Measurements from ENCODE around the gene CEP95.

Gene CEP95

GRCh38 chr17:64551461-64551860, 44.7 kb downstream of the CEP95 start:
- no peak overlapping the region for H3K27ac ChIP-seq (ENCODE audit: extremely low read depth, low read depth, low read length)
- no peaks in the 10 kb centered on the region for H3K9me3 ChIP-seq (ENCODE audit: control insufficient read depth, insufficient read depth, low read depth, low read length)
- H3K36me3 ChIP-seq (ENCODE audit: control insufficient read depth in 2 of 2, insufficient read depth in 1 of 2, low read length in 2 of 2), result peaks cover 29 to 74% of the 10 kb centered on the region in 2 experiments
- POLR2A ChIA-PET, result no interaction called here
- no peak overlapping the region for H3K4me3 ChIP-seq (ENCODE audit: low read depth, low read length)
- H3K4me1 ChIP-seq (ENCODE audit: control insufficient read depth, insufficient read depth, low read length), result no peaks in the 10 kb centered on the region
- TF ChIP-seq ZNF2 (tag by site-specific recombination; IDR thresholded peaks at IDR 0.05), result no peak
- no peak for TF ChIP-seq ZSCAN16 (tag by site-specific recombination; IDR thresholded peaks at IDR 0.05)
- no peak for TF ChIP-seq ZBTB17 (tag by site-specific recombination; IDR thresholded peaks at IDR 0.05)
- TF ChIP-seq ZNF529 (tag by site-specific recombination; IDR thresholded peaks at IDR 0.05; ENCODE audit: insufficient replicate concordance), result no peak
- CTCF ChIA-PET, result no interaction called here

GRCh38 chr17:64554028-64554637, 47.4 kb downstream of the CEP95 start:
- ChIA-PET CTCF (no interaction called here), POLR2A (no interaction called here)
- Histone ChIP-seq H3K36me3 (ENCODE audit: control insufficient read depth in 2 of 2, insufficient read depth in 1 of 2, low read length in 2 of 2) (peaks cover 28 to 68% of the 10 kb centered on the region in 2 experiments), H3K27ac (ENCODE audit: extremely low read depth, low read depth, low read length) (no peak overlapping the region), H3K4me3 (ENCODE audit: low read depth, low read length) (no peak overlapping the region), H3K9me3 (ENCODE audit: control insufficient read depth, insufficient read depth, low read depth, low read length) (no peaks in the 10 kb centered on the region), H3K4me1 (ENCODE audit: control insufficient read depth, insufficient read depth, low read length) (no peaks in the 10 kb centered on the region)
- TF ChIP-seq ZNF843 (tag by site-specific recombination; IDR thresholded peaks at IDR 0.05) (no peak), KLF8 (tag by site-specific recombination; IDR thresholded peaks at IDR 0.05) (no peak), ZFP37 (tag by site-specific recombination; IDR thresholded peaks at IDR 0.05) (no peak), ZFP3 (tag by site-specific recombination; IDR thresholded peaks at IDR 0.05; ENCODE audit: low read depth) (no peak), ZNF776 (tag by site-specific recombination; IDR thresholded peaks at IDR 0.05; ENCODE audit: borderline replicate concordance) (no peak), ZNF311 (tag by site-specific recombination; IDR thresholded peaks at IDR 0.05; ENCODE audit: borderline replicate concordance) (no peak)

GRCh38 chr17:64555281-64555680, 48.5 kb downstream of the CEP95 start:
- ChIA-PET CTCF (interaction anchor here (0.6 to 0.7 kb wide), 2 partner anchors 135 to 181 kb away, joined by 3 read pairs; no protein-coding TSS in a partner anchor), POLR2A (no interaction called here)
- Histone ChIP-seq H3K4me3 (ENCODE audit: low read depth, low read length) (no peak overlapping the region), H3K9me3 (ENCODE audit: control insufficient read depth, insufficient read depth, low read depth, low read length) (no peaks in the 10 kb centered on the region), H3K4me1 (ENCODE audit: control insufficient read depth, insufficient read depth, low read length) (no peaks in the 10 kb centered on the region), H3K36me3 (ENCODE audit: control insufficient read depth in 2 of 2, insufficient read depth in 1 of 2, low read length in 2 of 2) (peaks cover 25 to 61% of the 10 kb centered on the region in 2 experiments), H3K27ac (ENCODE audit: extremely low read depth, low read depth, low read length) (no peak overlapping the region)
- TF ChIP-seq BCL11B (tag by site-specific recombination; IDR thresholded peaks at IDR 0.05; ENCODE audit: low read depth) (no peak), ZNF521 (tag by site-specific recombination; IDR thresholded peaks at IDR 0.05) (no peak), ZBTB44 (tag by site-specific recombination; IDR thresholded peaks at IDR 0.05) (no peak), ZNF433 (tag by site-specific recombination; IDR thresholded peaks at IDR 0.05; ENCODE audit: low read depth) (no peak), ZNF416 (tag by site-specific recombination; IDR thresholded peaks at IDR 0.05) (no peak), ZNF561 (tag by site-specific recombination; IDR thresholded peaks at IDR 0.05; ENCODE audit: borderline replicate concordance) (no peak), ZFP69B (tag by site-specific recombination; IDR thresholded peaks at IDR 0.05) (no peak), ZNF645 (tag by site-specific recombination; IDR thresholded peaks at IDR 0.05) (no peak), ZSCAN23 (tag by site-specific recombination; IDR thresholded peaks at IDR 0.05) (no peak), ZNF280D (tag by site-specific recombination; IDR thresholded peaks at IDR 0.05) (no peak), ZNF473 (tag by site-specific recombination; IDR thresholded peaks at IDR 0.05) (no peak), ZNF19 (tag by site-specific recombination; IDR thresholded peaks at IDR 0.05; ENCODE audit: low read depth) (no peak), ZNF530 (tag by site-specific recombination; IDR thresholded peaks at IDR 0.05; ENCODE audit: low read depth) (no peak), ZBTB20 (tag by site-specific recombination; IDR thresholded peaks at IDR 0.05) (no peak), ZFHX2 (tag by site-specific recombination; conservative IDR thresholded peaks at IDR 0.05) (no peak), ZNF48 (tag by site-specific recombination; IDR thresholded peaks at IDR 0.05) (no peak)
